IMR-90 (cell line): ENCODE results near the gene TMEM9. TPM values are rescaled to one million over a fixed set of nuclear protein-coding genes. Genes with fewer than 3 reads are reported as not detected.

Source experiments
- ATAC-seq: fragments of 200-7000 bp; cut with Tn5 transposase; 2 replicates; pipeline ENCODE4 v1.9.1; 2020; ENCODE audit warnings: low read depth, mild to moderate bottlenecking, moderate library complexity
- BruUV-seq: library from RNA; stranded (reverse); fragments of 400-500 nt; replicated peaks from 2 replicates; lab custom pipeline; 2021; lab: Mats Ljungman, UMichigan
- CTCF ChIA-PET: fragments of 300-600 bp; formaldehyde crosslinking; extraction: SDS; loops from one replicate; lab custom pipeline; 2021; ENCODE audit warnings: antibody characterized with exemption; lab: Yijun Ruan, JAX
- POLR2A ChIA-PET: fragments of 300-600 bp; sonication (Branson Sonifier 250); formaldehyde crosslinking; loops from one replicate; lab custom pipeline; 2022; ENCODE audit warnings: antibody characterized with exemption; ENCODE audit not compliant: unreplicated experiment; lab: Charles Lee
- DNase-seq: peaks from one replicate; pipeline ENCODE4 v3.0.0; 2013
- H2AFZ ChIP-seq: replicated peaks from 2 replicates; pipeline ENCODE3; 2013; ENCODE audit warnings: low read length, mild to moderate bottlenecking; ENCODE audit not compliant: poor library complexity
- H2AK5ac ChIP-seq: 2 replicates; pipeline ENCODE4 v1.6.1; 2013; ENCODE audit warnings: low read depth, low read length, inconsistent platforms
- H2AK9ac ChIP-seq: replicated peaks from 2 replicates; pipeline ENCODE3; 2013; ENCODE audit warnings: mild to moderate bottlenecking, low read depth, low read length, moderate library complexity; ENCODE audit not compliant: poor library complexity
- H2BK120ac ChIP-seq: 2 replicates; pipeline ENCODE4 v1.6.1; 2013; ENCODE audit warnings: low read depth, low read length, inconsistent platforms
- H2BK15ac ChIP-seq: 3 replicates; pipeline ENCODE4 v1.6.1; 2013; ENCODE audit warnings: low read depth, low read length, inconsistent platforms
- H2BK20ac ChIP-seq: 2 replicates; pipeline ENCODE4 v1.6.1; 2013; ENCODE audit warnings: low read depth, mild to moderate bottlenecking, inconsistent platforms, low read length, moderate library complexity
- H2BK5ac ChIP-seq: 2 replicates; pipeline ENCODE4 v1.6.1; 2013; ENCODE audit warnings: mild to moderate bottlenecking, low read depth, low read length, inconsistent platforms; ENCODE audit not compliant: poor library complexity, severe bottlenecking
- H3K14ac ChIP-seq: replicated peaks from 2 replicates; pipeline ENCODE4 v1.6.1; 2013; ENCODE audit warnings: low read depth, low read length, inconsistent platforms
- H3K18ac ChIP-seq: 2 replicates; pipeline ENCODE4 v1.6.1; 2013; ENCODE audit warnings: low read depth, low read length, control low read depth
- H3K23ac ChIP-seq: 2 replicates; pipeline ENCODE4 v1.6.1; 2013; ENCODE audit warnings: low read depth, low read length, inconsistent platforms
- H3K27ac ChIP-seq: 2 replicates; pipeline ENCODE4 v1.5.1; 2013; ENCODE audit warnings: mild to moderate bottlenecking, control low read depth, low read length; ENCODE audit not compliant: insufficient read depth
- H3K27me3 ChIP-seq: 2 replicates; pipeline ENCODE4 v1.6.1; 2013; ENCODE audit warnings: low read length; ENCODE audit not compliant: control insufficient read depth, insufficient read depth
- H3K36me3 ChIP-seq: 2 replicates; pipeline ENCODE4 v1.6.1; 2013; ENCODE audit warnings: low read length, mixed read lengths; ENCODE audit not compliant: control insufficient read depth, insufficient read depth
- H3K4ac ChIP-seq: 2 replicates; pipeline ENCODE4 v1.6.1; 2013; ENCODE audit warnings: low read depth, low read length, inconsistent platforms
- H3K4me1 ChIP-seq: 2 replicates; pipeline ENCODE4 v1.6.1; 2013; ENCODE audit warnings: low read length, mixed read lengths; ENCODE audit not compliant: control insufficient read depth, insufficient read depth
- H3K4me2 ChIP-seq: 2 replicates; pipeline ENCODE4 v1.6.1; 2013; ENCODE audit warnings: low read depth, mild to moderate bottlenecking, control low read depth, low read length, moderate library complexity
- H3K4me3 ChIP-seq: 2 replicates; pipeline ENCODE4 v1.5.1; 2013; ENCODE audit warnings: low read depth, mild to moderate bottlenecking, control low read depth, low read length, moderate library complexity; ENCODE audit not compliant: insufficient read depth
- H3K56ac ChIP-seq: 2 replicates; pipeline ENCODE4 v1.6.1; 2013; ENCODE audit warnings: low read length, inconsistent platforms; ENCODE audit not compliant: insufficient read depth; ENCODE audit errors: extremely low read depth
- H3K79me1 ChIP-seq, 2 experiments: 2 replicates each; pipeline ENCODE4 v1.6.1; 2013; ENCODE audit warnings: low read length in 2 of 2, inconsistent platforms in 1 of 2, low read depth in 1 of 2
- H3K9ac ChIP-seq: 2 replicates; pipeline ENCODE4 v1.6.1; 2013; ENCODE audit warnings: low read depth, low read length, control low read depth
- H3K9me1 ChIP-seq: 2 replicates; pipeline ENCODE4 v1.6.1; 2013; ENCODE audit warnings: low read length, inconsistent platforms; ENCODE audit not compliant: insufficient read depth
- H3K9me3 ChIP-seq: 2 replicates; pipeline ENCODE4 v1.6.1; 2013; ENCODE audit warnings: low read length; ENCODE audit not compliant: control insufficient read depth, insufficient read depth
- H4K20me1 ChIP-seq: 2 replicates; pipeline ENCODE4 v1.6.1; 2013; ENCODE audit warnings: low read length, inconsistent platforms; ENCODE audit not compliant: insufficient read depth
- H4K5ac ChIP-seq: 2 replicates; pipeline ENCODE4 v1.6.1; 2013; ENCODE audit warnings: mild to moderate bottlenecking, low read depth, low read length, control low read depth
- H4K8ac ChIP-seq, 2 experiments: 2 replicates each; pipeline ENCODE4 v1.6.1; 2013; ENCODE audit warnings: low read depth in 2 of 2, low read length in 2 of 2, control low read depth in 1 of 2, inconsistent platforms in 1 of 2
- H4K91ac ChIP-seq: 2 replicates; pipeline ENCODE4 v1.6.1; 2013; ENCODE audit warnings: low read depth, low read length, inconsistent platforms; ENCODE audit not compliant: insufficient read depth
- MAFK ChIP-seq: IDR thresholded peaks from 2 replicates; pipeline ENCODE4 v1.6.1; 2012; ENCODE audit warnings: low read depth, low read length, improper control_type of control experiment
- MAZ ChIP-seq: IDR thresholded peaks from 2 replicates; pipeline ENCODE4 v1.6.1; 2012; ENCODE audit warnings: low read depth, mild to moderate bottlenecking, low read length, improper control_type of control experiment, moderate library complexity, borderline replicate concordance
- NFE2L2 ChIP-seq: fragments of 150-350 bp; IDR thresholded peaks from 2 replicates; pipeline ENCODE4 v1.6.1; 2016; ENCODE audit warnings: low read depth, mild to moderate bottlenecking, low read length
- RCOR1 ChIP-seq: IDR thresholded peaks from 2 replicates; pipeline ENCODE4 v1.6.1; 2012; ENCODE audit warnings: mild to moderate bottlenecking, low read length, improper control_type of control experiment; ENCODE audit not compliant: insufficient replicate concordance
- SMC3 ChIP-seq: fragments of 150-350 bp; IDR thresholded peaks from 2 replicates; pipeline ENCODE4 v1.6.1; 2016; ENCODE audit warnings: low read depth, mild to moderate bottlenecking, antibody characterized with exemption, low read length, moderate library complexity
- WGBS, 2 experiments: methylation state at CpG; one replicate each; pipeline versions ENCODE4 v1.1.5 to v1.1.7; 2013; ENCODE audit warnings: missing lambda C conversion rate in 2 of 2; ENCODE audit not compliant: insufficient read length in 1 of 2; ENCODE audit errors: extremely low coverage in 2 of 2; 5-methylcytosine and 5-hydroxymethylcytosine counted together
- dilution Hi-C: fragments of 300-500 bp; cut with HindIII; formaldehyde crosslinking; loops from one replicate; pipeline ENCODE4 v1.14.3; 2018; ENCODE audit warnings: low sequenced_read_pairs; ENCODE audit not compliant: unreplicated experiment
- in situ Hi-C: fragments of 300-500 bp; cut with MboI; formaldehyde crosslinking; loops from 3 replicates; pipeline ENCODE4 v1.14.3; 2019; ENCODE audit warnings: low sequenced_read_pairs, inconsistent platforms, mixed read lengths
- intact Hi-C: fragments of 100-400 bp; cut with micrococcal nuclease; formaldehyde crosslinking; loops from 2 replicates; pipeline ENCODE4 v1.10.0; 2022
- polyA plus RNA-seq, 3 experiments: library from polyadenylated mRNA; depleted of rRNA; stranded (reverse); fragments of >200 nt; gene quantifications; 2 replicates each; pipeline ENCODE4 v1.2.3, GENCODE V29; 2012; ENCODE audit warnings: low replicate concordance in 1 of 3
- total RNA-seq: library from RNA; depleted of rRNA; stranded (reverse); fragments of >200 nt; gene quantifications from 2 replicates; pipeline ENCODE4 v1.2.3, GENCODE V29; 2012
- TF ChIP-seq, protein P1 (sequence below): fragments of 150-350 bp; IDR thresholded peaks from 2 replicates; pipeline ENCODE4 v1.6.1; 2016; ENCODE audit warnings: low read depth, mild to moderate bottlenecking, low read length, moderate library complexity, borderline replicate concordance
- TF ChIP-seq, protein P2 (sequence below): conservative IDR thresholded peaks from 2 replicates; pipeline ENCODE4 v1.5.1; 2012; ENCODE audit warnings: mild to moderate bottlenecking, low read depth, low read length, improper control_type of control experiment

TMEM9 gene
- total and polyA plus RNA-seq, 2 of the 4 experiments (the other 2 are of a cell fraction), result 76.7 to 107 TPM

DNA sequence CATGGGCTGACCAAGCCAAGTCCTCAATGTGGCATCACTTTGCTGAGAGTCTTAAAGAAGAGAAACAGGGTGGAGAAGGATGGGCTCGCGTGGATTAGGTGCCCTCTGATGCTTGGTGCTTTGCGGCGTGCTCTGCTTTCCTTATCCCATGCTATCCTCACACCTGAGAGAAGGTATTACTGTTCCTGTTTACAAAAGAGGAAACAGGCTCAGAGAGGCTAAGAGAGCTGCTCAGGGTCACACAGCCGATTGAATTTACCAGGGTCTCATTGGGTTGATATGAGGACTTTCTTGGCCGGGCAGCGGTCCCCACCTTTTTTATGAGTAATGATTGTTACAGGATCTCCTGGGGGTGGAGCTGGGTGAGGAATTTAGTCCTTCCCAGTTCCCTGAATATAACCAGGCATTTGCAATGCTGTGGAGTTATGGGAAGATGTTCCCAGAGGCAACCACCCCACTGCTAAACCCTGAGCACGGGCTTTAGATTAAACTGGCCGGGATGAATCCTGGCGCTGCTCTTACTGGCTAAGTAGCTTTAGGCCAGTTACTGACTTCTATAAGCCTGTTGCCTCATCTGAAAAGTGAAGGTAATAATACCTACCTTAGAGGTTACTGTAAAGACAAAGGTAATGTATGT lies 31.8 kb downstream of the TMEM9 start:
- Histone ChIP-seq H4K20me1 (no peaks in the 10 kb centered on the region), H3K23ac (no peak overlapping the region), H3K9me3 (no peaks in the 10 kb centered on the region), H3K4ac (no peak overlapping the region), H4K8ac (no peak overlapping the region), H2BK120ac (no peak overlapping the region), H3K14ac (no peak overlapping the region), H3K4me3 (no peak overlapping the region), H3K9ac (no peak overlapping the region), H2AK5ac (no peak overlapping the region), H3K27me3 (peaks cover 65% of the 10 kb centered on the region), H2AFZ (no peak overlapping the region), H3K56ac (no peak overlapping the region), H2BK5ac (no peak overlapping the region), H3K27ac (no peak overlapping the region), H3K36me3 (no peaks in the 10 kb centered on the region), H2AK9ac (no peak overlapping the region), H4K91ac (no peak overlapping the region), H2BK20ac (no peak overlapping the region), H3K18ac (no peak overlapping the region), H3K4me1 (peaks cover 2% of the 10 kb centered on the region; the same call in 1 of the 2 replicates), H3K9me1 (0 out of 2 replicates have a peak, but pooled peaks cover 2% of the 10 kb centered on the region), H3K4me2 (no peak overlapping the region), H3K79me1 (no peaks in the 10 kb centered on the region), H2BK15ac (no peak overlapping the region), H4K5ac (no peak overlapping the region)
- no CpG with 5 or more reads among the region's 10 CpGs for WGBS, 2 experiments
- CTCF ChIA-PET, result no interaction called here
- POLR2A ChIA-PET, result no interaction called here
- BruUV-seq, result no TSS peak
- no peak for TF ChIP-seq MAFK
- TF ChIP-seq SMC3, result no peak
- TF ChIP-seq RCOR1, result no peak
- TF ChIP-seq, protein P1, sequence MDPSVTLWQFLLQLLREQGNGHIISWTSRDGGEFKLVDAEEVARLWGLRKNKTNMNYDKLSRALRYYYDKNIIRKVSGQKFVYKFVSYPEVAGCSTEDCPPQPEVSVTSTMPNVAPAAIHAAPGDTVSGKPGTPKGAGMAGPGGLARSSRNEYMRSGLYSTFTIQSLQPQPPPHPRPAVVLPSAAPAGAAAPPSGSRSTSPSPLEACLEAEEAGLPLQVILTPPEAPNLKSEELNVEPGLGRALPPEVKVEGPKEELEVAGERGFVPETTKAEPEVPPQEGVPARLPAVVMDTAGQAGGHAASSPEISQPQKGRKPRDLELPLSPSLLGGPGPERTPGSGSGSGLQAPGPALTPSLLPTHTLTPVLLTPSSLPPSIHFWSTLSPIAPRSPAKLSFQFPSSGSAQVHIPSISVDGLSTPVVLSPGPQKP, result no peak
- no peak for TF ChIP-seq MAZ
- TF ChIP-seq, protein P2, sequence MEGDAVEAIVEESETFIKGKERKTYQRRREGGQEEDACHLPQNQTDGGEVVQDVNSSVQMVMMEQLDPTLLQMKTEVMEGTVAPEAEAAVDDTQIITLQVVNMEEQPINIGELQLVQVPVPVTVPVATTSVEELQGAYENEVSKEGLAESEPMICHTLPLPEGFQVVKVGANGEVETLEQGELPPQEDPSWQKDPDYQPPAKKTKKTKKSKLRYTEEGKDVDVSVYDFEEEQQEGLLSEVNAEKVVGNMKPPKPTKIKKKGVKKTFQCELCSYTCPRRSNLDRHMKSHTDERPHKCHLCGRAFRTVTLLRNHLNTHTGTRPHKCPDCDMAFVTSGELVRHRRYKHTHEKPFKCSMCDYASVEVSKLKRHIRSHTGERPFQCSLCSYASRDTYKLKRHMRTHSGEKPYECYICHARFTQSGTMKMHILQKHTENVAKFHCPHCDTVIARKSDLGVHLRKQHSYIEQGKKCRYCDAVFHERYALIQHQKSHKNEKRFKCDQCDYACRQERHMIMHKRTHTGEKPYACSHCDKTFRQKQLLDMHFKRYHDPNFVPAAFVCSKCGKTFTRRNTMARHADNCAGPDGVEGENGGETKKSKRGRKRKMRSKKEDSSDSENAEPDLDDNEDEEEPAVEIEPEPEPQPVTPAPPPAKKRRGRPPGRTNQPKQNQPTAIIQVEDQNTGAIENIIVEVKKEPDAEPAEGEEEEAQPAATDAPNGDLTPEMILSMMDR, result no peak
- TF ChIP-seq NFE2L2, result no peak
- in situ Hi-C loops (no loop called here), intact Hi-C loops (no loop called here), dilution Hi-C loops (no loop called here)
- no peak for DNase-seq
- no peak for ATAC-seq
